Activated naive CD4-positive, alpha-beta T cell treated with anti-CD3 and anti-CD28 coated beads, Interleukin-2, amount 50 U/mL, for 16 hours (primary cell): ENCODE results near the gene EMX1.

Experiments used
- DNase-seq: peaks from one replicate; pipeline ENCODE4 v3.0.0-alpha.2; 2020

EMX1 gene

DNA sequence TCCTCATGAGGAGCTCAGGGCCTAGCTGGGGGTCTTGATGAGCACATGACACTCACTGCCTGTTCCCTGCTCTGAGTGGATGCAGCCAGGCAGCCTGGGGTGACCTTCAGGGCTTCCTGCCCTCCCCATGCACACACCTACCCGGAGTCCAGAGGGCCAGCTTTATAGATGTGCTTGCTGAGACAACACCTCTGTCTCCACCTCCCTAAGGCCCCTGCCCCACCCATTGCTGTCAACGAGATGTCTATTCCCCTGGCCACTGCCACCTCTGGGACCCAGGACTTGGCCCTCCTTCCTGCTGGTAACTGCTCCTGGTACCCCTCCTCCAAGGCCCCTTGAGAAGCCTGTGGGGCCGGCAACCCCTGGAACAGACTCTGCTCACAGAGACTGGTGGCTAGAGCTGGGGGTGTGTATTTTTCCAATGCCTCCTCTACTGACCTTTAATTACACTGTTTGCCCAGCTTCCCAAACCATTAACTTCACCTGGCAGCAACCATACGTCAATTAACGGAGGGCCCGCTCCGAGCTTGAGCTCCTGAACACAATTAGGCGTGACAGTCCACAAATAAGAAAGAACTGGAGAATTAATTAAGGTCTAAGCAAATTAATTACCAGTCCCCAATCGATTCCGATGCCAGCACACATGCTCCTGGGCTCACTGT, 66.3 kb downstream of the EMX1 start:
- no peak for DNase-seq

- DNase-seq, result no peak
Observed at GRCh38 chr2:72984172-72984671, 66.9 kb downstream of the EMX1 start.
